Lower lobe of right lung (tissue), 1 donor: ENCODE results near the gene ZSWIM7. TPM values are rescaled to one million over a fixed set of nuclear protein-coding genes. Genes with fewer than 3 reads are reported as not detected.

Experiments
- total RNA-seq: library from RNA; stranded (reverse); fragmentation: NEBNext Ultra II Directional; extraction: Animal tissue kit (Norgen Biotek cat#: 25700); gene quantifications from one replicate; pipeline ENCODE4 v1.2.1, GENCODE V29; 2021
- donor health status: DM: no; HTN: yes; CAD: no; lungs with severe emphysema.

Gene ZSWIM7
- total RNA-seq, 1 donor from 2014 or later: 21.3 TPM

Other genes starting within 250 kb of the ZSWIM7 start
- 6.2 TPM for gene ADORA2B, start 54.6 kb downstream of the ZSWIM7 start, total RNA-seq
- 36.0 TPM for gene TTC19, start 120 bp upstream of the ZSWIM7 start, total RNA-seq
- 137 TPM for gene NCOR1, start 215.8 kb upstream of the ZSWIM7 start, total RNA-seq
- gene PIGL, start 217.5 kb upstream of the ZSWIM7 start, total RNA-seq: 24.3 TPM